Measurements from ENCODE around the gene ATP1A2. TPM values are rescaled to one million over a fixed set of nuclear protein-coding genes. Genes with fewer than 3 reads are reported as not detected.

Gene ATP1A2
- total and polyA plus RNA-seq, 2 of the 8 experiments (the other 6 are each of a cell fraction or from before 2014, with no cell fraction given), result 39.7 to 40.8 TPM

GRCh38 chr1:160114085-160114484 is 1.5 kb upstream of the ATP1A2 start:
- peaks cover 8% of the 10 kb centered on the region for H3K23me2 ChIP-seq (ENCODE audit: low read depth, low read length)
- H3K27me3 ChIP-seq (replicated peaks in 1 of 4; ENCODE audit: control insufficient read depth in 3 of 4, extremely low read depth in 1 of 4, insufficient read depth in 3 of 4, low read length in 3 of 4), result no peaks in the 10 kb centered on the region; a peak in 1 of 7 replicates
- H3K4ac ChIP-seq (replicated peaks; ENCODE audit: insufficient read length, low read depth, low read length), result no peak overlapping the region
- H4K20me1 ChIP-seq (replicated peaks in 1 of 2; ENCODE audit: control insufficient read depth in 1 of 2, insufficient read depth in 2 of 2, low read length in 2 of 2), result no peaks in the 10 kb centered on the region
- WGBS, 2 experiments (ENCODE audit: extremely low coverage in 1 of 2, insufficient coverage in 1 of 2, insufficient read length in 1 of 2, insufficient replicate concordance in 2 of 2, low coverage in 1 of 2, low lambda C conversion rate in 2 of 2, missing lambda C conversion rate in 1 of 2), result 60% methylated on average over 4 of the region's 4 CpGs; no CpG with 5 or more reads in 1 of the 2 experiments
- H4K91ac ChIP-seq (replicated peaks; ENCODE audit: insufficient read length, low read length), result no peak overlapping the region
- H3K23ac ChIP-seq (ENCODE audit: insufficient read length), result no peak overlapping the region
- no peak overlapping the region for H4K8ac ChIP-seq (ENCODE audit: extremely low read depth, insufficient read depth, low read length)
- H2BK20ac ChIP-seq (ENCODE audit: low read length), result peak overlapping the region; percentile 53
- peak overlapping the region; percentile 89 for H3K18ac ChIP-seq (ENCODE audit: extremely low read depth, low read length)
- H2AFZ ChIP-seq (ENCODE audit: low read length), result no peak overlapping the region
- peaks cover 0 to 3% (median 0%) of the 10 kb centered on the region in 4 experiments; a peak in 1 of 8 replicates for H3K36me3 ChIP-seq (ENCODE audit: control insufficient read depth in 2 of 4, insufficient read depth in 4 of 4, low read length in 3 of 4)
- no peak for TF ChIP-seq KDM5A (IDR thresholded peaks at IDR 0.05; ENCODE audit: low read length)
- TF ChIP-seq ASH2L (IDR thresholded peaks at IDR 0.05; ENCODE audit: low read length), result no peak
- TF ChIP-seq HDAC6 (IDR thresholded peaks at IDR 0.05; ENCODE audit: low read depth, low read length), result no peak
- TF ChIP-seq PHF8 (conservative IDR thresholded peaks at IDR 0.05; ENCODE audit: low read depth, low read length), result no peak
- TF ChIP-seq MAFK (IDR thresholded peaks at IDR 0.05; ENCODE audit: low read depth, low read length), result no peak
- no peak for TF ChIP-seq CREB1 (IDR thresholded peaks at IDR 0.05)
- no peak for TF ChIP-seq JUN (IDR thresholded peaks at IDR 0.05; ENCODE audit: low read depth, low read length)
- no peak for TF ChIP-seq SUZ12 (IDR thresholded peaks at IDR 0.05; ENCODE audit: low read length)
- no peak for TF ChIP-seq CBX5 (IDR thresholded peaks at IDR 0.05; ENCODE audit: low read depth, low read length)
- no peak for TF ChIP-seq CHD2 (IDR thresholded peaks at IDR 0.05; ENCODE audit: low read length)
- TF ChIP-seq JUND (IDR thresholded peaks at IDR 0.05; ENCODE audit: low read length), result no peak
- no peak for TF ChIP-seq BACH1 (IDR thresholded peaks at IDR 0.05; ENCODE audit: low read length)
- no peak for TF ChIP-seq ATF3 (IDR thresholded peaks at IDR 0.05; ENCODE audit: insufficient read depth, low read depth, low read length)
- TF ChIP-seq CTBP2 (IDR thresholded peaks at IDR 0.05; ENCODE audit: borderline replicate concordance, insufficient read depth, insufficient read length, low read length), result no peak
- H3K4me1 ChIP-seq (replicated peaks in 1 of 4; ENCODE audit: control insufficient read depth in 3 of 4, insufficient read depth in 4 of 4, low read length in 3 of 4), result peaks cover 15 to 59% (median 43%) of the 10 kb centered on the region in 4 experiments
- no peak overlapping the region for H3K56ac ChIP-seq (replicated peaks; ENCODE audit: insufficient read length, low read depth, low read length)
- no peak overlapping the region for H3K4me3 ChIP-seq (ENCODE audit: extremely low read depth in 1 of 4, insufficient read depth in 2 of 4, low read depth in 3 of 4, low read length in 4 of 4)
- H2BK12ac ChIP-seq (ENCODE audit: low read depth, low read length), result peak overlapping the region; percentile 72; the same call in 1 of the 2 replicates
- no peak overlapping the region for H3K27ac ChIP-seq (ENCODE audit: low read depth, low read length)
- H2BK15ac ChIP-seq (ENCODE audit: low read length), result peak overlapping the region; percentile 63; the same call in 1 of the 2 replicates
- DNase-seq (ENCODE audit: low read depth in 1 of 2, low spot score in 2 of 2), result no peak
- ChIA-PET CTCF (ENCODE audit: partially characterized antibody) (interaction anchor here (0.7 to 18.1 kb wide), 9 partner anchors 11 to 138 kb away, joined by 3 to 256 read pairs (median 9); no protein-coding TSS in a partner anchor), POLR2A (ENCODE audit: partially characterized antibody) (interaction anchor here (0.6 to 3.2 kb wide), 4 partner anchors 10 to 21 kb away, joined by 3 to 11 read pairs (median 6); no protein-coding TSS in a partner anchor)
- H3K9ac ChIP-seq (replicated peaks in 1 of 4; ENCODE audit: extremely low read depth in 1 of 4, low read depth in 3 of 4, low read length in 3 of 4), result no peak overlapping the region
- no peak overlapping the region for H3K14ac ChIP-seq (ENCODE audit: insufficient read length)
- peaks cover 0 to 8% of the 10 kb centered on the region in 2 experiments; a peak in 1 of 4 replicates for H3K79me2 ChIP-seq (ENCODE audit: control insufficient read depth in 1 of 2, insufficient read depth in 2 of 2, low read length in 2 of 2)
- no peak overlapping the region; a peak in 1 of 4 replicates for H3K4me2 ChIP-seq (ENCODE audit: insufficient read depth in 1 of 2, low read depth in 2 of 2, low read length in 2 of 2)
- no peak overlapping the region for H2BK120ac ChIP-seq (replicated peaks; ENCODE audit: low read depth, low read length)
- H4K5ac ChIP-seq (ENCODE audit: insufficient read length, low read depth, low read length), result no peak overlapping the region
- H2BK5ac ChIP-seq (ENCODE audit: low read depth, low read length), result no peak overlapping the region; the same call in 1 of the 2 replicates
- H3K79me1 ChIP-seq (ENCODE audit: low read depth, low read length), result no peaks in the 10 kb centered on the region
- FAIRE-seq, result no peak
- H3K9me3 ChIP-seq (ENCODE audit: insufficient read depth in 2 of 2, low read depth in 1 of 2, low read length in 1 of 2), result no peaks in the 10 kb centered on the region
- 0 out of 2 replicates have a peak overlapping the region, but pooled peaks have one; percentile 61 for H2AK5ac ChIP-seq (ENCODE audit: low read depth, low read length)
